Subcutaneous abdominal adipose tissue (tissue), 5 donors: ENCODE data around the gene PCDH19.

ENCODE experiments used
- H3K27ac ChIP-seq: one replicate; pipeline ENCODE4 v1.7.0; 2013; ENCODE audit warnings: low read depth, mild to moderate bottlenecking, inconsistent platforms, low read length, moderate library complexity
- H3K27me3 ChIP-seq, 5 donors: one replicate each; pipeline ENCODE4 v1.7.0; 2013; ENCODE audit warnings: low read length in 5 of 5, inconsistent platforms in 1 of 5; ENCODE audit not compliant: control insufficient read depth in 5 of 5, insufficient read depth in 4 of 5
- H3K36me3 ChIP-seq, 5 donors: one replicate each; pipeline ENCODE4 v1.7.0; 2013; ENCODE audit warnings: low read length in 5 of 5; ENCODE audit not compliant: control insufficient read depth in 5 of 5, insufficient read depth in 5 of 5
- H3K4me1 ChIP-seq, 5 donors: one replicate each; pipeline ENCODE4 v1.7.0; 2013; ENCODE audit warnings: low read length in 5 of 5, mild to moderate bottlenecking in 3 of 5, moderate library complexity in 1 of 5; ENCODE audit not compliant: control insufficient read depth in 5 of 5, insufficient read depth in 5 of 5
- H3K4me3 ChIP-seq, 5 donors: one replicate each; pipeline ENCODE4 v1.7.0; 2013; ENCODE audit warnings: low read length in 5 of 5, low read depth in 1 of 5
- H3K9ac ChIP-seq, 5 donors: one replicate each; pipeline ENCODE4 v1.7.0; 2013; ENCODE audit warnings: low read length in 5 of 5, mild to moderate bottlenecking in 4 of 5, moderate library complexity in 3 of 5
- H3K9me3 ChIP-seq, 5 donors: one replicate each; pipeline ENCODE4 v1.7.0; 2013; ENCODE audit warnings: low read length in 5 of 5; ENCODE audit not compliant: control insufficient read depth in 5 of 5
- donor health status: healthy.
- donor health status: healthy.
- donor health status: healthy.
- donor health status: healthy.
- donor health status: healthy.

PCDH19 gene

GRCh38 chrX:100417681-100418080, 7.6 kb upstream of the PCDH19 start:
- Histone ChIP-seq H3K9ac (peak overlapping the region in 1 of 5 donors; percentile 19), H3K4me1 (peaks cover 0 to 45% (median 23%) of the 10 kb centered on the region in 5 donors), H3K9me3 (no peaks in the 10 kb centered on the region), H3K27me3 (peaks cover 0 to 10% (median 2%) of the 10 kb centered on the region in 5 donors), H3K27ac (no peak overlapping the region), H3K36me3 (no peaks in the 10 kb centered on the region), H3K4me3 (no peak overlapping the region)

- H3K36me3 ChIP-seq = no peaks in the 10 kb centered on the region
- peaks cover 0 to 56% (median 40%) of the 10 kb centered on the region in 5 donors for H3K4me1 ChIP-seq
- H3K9ac ChIP-seq = no peak overlapping the region
- peaks cover 9 to 28% (median 20%) of the 10 kb centered on the region in 5 donors for H3K27me3 ChIP-seq
- H3K9me3 ChIP-seq = no peaks in the 10 kb centered on the region
- H3K27ac ChIP-seq = no peak overlapping the region
- no peak overlapping the region for H3K4me3 ChIP-seq
Measured at GRCh38 chrX:100413229-100413628, 3.2 kb upstream of the PCDH19 start.

GRCh38 chrX:100411802-100412715, 2.0 kb upstream of the PCDH19 start:
- Histone ChIP-seq H3K9me3 (peaks cover 0 to 11% (median 0%) of the 10 kb centered on the region in 5 donors), H3K27ac (no peak overlapping the region), H3K36me3 (no peaks in the 10 kb centered on the region), H3K4me1 (peaks cover 0 to 51% (median 44%) of the 10 kb centered on the region in 5 donors), H3K9ac (no peak overlapping the region), H3K4me3 (no peak overlapping the region), H3K27me3 (peaks cover 20 to 40% (median 32%) of the 10 kb centered on the region in 5 donors)

- peaks cover 0 to 46% (median 35%) of the 10 kb centered on the region in 5 donors for H3K4me1 ChIP-seq
- H3K9ac ChIP-seq = no peak overlapping the region
- H3K36me3 ChIP-seq = no peaks in the 10 kb centered on the region
- H3K4me3 ChIP-seq = peak overlapping the region in 4 of 5 donors; percentile 24 to 51 (median 38)
- no peak overlapping the region for H3K27ac ChIP-seq
- H3K9me3 ChIP-seq = peaks cover 0 to 17% (median 0%) of the 10 kb centered on the region in 5 donors
- peaks cover 23 to 49% (median 34%) of the 10 kb centered on the region in 5 donors for H3K27me3 ChIP-seq
Measured at GRCh38 chrX:100410901-100411801, 1.1 kb upstream of the PCDH19 start.

- H3K27me3 ChIP-seq = peaks cover 23 to 50% (median 40%) of the 10 kb centered on the region in 5 donors
- no peak overlapping the region for H3K27ac ChIP-seq
Measured at GRCh38 chrX:100408713-100409609, 1.1 kb downstream of the PCDH19 start.

GRCh38 chrX:100407784-100408712, 2.0 kb downstream of the PCDH19 start:
- H3K4me3 ChIP-seq = peak overlapping the region in 3 of 5 donors; percentile 26 to 49 (median 33)
- peaks cover 23 to 50% (median 44%) of the 10 kb centered on the region in 5 donors for H3K27me3 ChIP-seq
- peaks cover 0 to 32% (median 26%) of the 10 kb centered on the region in 5 donors for H3K4me1 ChIP-seq
- peaks cover 0 to 17% (median 0%) of the 10 kb centered on the region in 5 donors for H3K9me3 ChIP-seq
- no peaks in the 10 kb centered on the region for H3K36me3 ChIP-seq
- H3K9ac ChIP-seq = no peak overlapping the region
- no peak overlapping the region for H3K27ac ChIP-seq

More at GRCh38 chrX:100408713-100409609, 1.1 kb downstream of the PCDH19 start:
- H3K9ac ChIP-seq = no peak overlapping the region
- H3K9me3 ChIP-seq = peaks cover 0 to 17% (median 0%) of the 10 kb centered on the region in 5 donors
- H3K4me3 ChIP-seq = peak overlapping the region in 4 of 5 donors; percentile 35 to 67 (median 52)
- no peaks in the 10 kb centered on the region for H3K36me3 ChIP-seq
- H3K4me1 ChIP-seq = peaks cover 0 to 32% (median 26%) of the 10 kb centered on the region in 5 donors

- Histone ChIP-seq H3K4me3 (peak overlapping the region in 1 of 5 donors; percentile 49), H3K36me3 (no peaks in the 10 kb centered on the region), H3K9ac (no peak overlapping the region), H3K9me3 (peaks cover 0 to 17% (median 0%) of the 10 kb centered on the region in 5 donors), H3K4me1 (peaks cover 0 to 32% (median 26%) of the 10 kb centered on the region in 5 donors), H3K27me3 (peaks cover 25 to 47% (median 40%) of the 10 kb centered on the region in 5 donors), H3K27ac (no peak overlapping the region)
Measured at GRCh38 chrX:100407147-100407783, 2.8 kb downstream of the PCDH19 start.

GRCh38 chrX:100405424-100405823, 4.6 kb downstream of the PCDH19 start:
- H3K4me1 ChIP-seq = peaks cover 0 to 25% (median 21%) of the 10 kb centered on the region in 5 donors
- H3K4me3 ChIP-seq = no peak overlapping the region
- peaks cover 17 to 35% (median 28%) of the 10 kb centered on the region in 5 donors for H3K27me3 ChIP-seq

More at GRCh38 chrX:100405424-100405823, 4.6 kb downstream of the PCDH19 start:
- Histone ChIP-seq H3K9me3 (peaks cover 0 to 17% (median 0%) of the 10 kb centered on the region in 5 donors), H3K36me3 (no peaks in the 10 kb centered on the region), H3K27ac (no peak overlapping the region), H3K9ac (no peak overlapping the region)
